Breast epithelium (tissue), 3 donors: Measurements from ENCODE around the gene RP2.

Experiments
- CTCF ChIP-seq, 3 donors: fragments of 450-650 bp; IDR thresholded peaks; one replicate each; pipeline ENCODE4 v1.5.1; 2016 to 2017; ENCODE audit warnings: antibody characterized with exemption in 3 of 3, mild to moderate bottlenecking in 3 of 3, moderate library complexity in 3 of 3
- POLR2A ChIP-seq: fragments of 450-650 bp; IDR thresholded peaks from one replicate; pipeline ENCODE4 v1.6.1; 2016; ENCODE audit warnings: antibody characterized with exemption, mild to moderate bottlenecking, moderate library complexity

- TF ChIP-seq CTCF (IDR thresholded peaks at IDR 0.05) (no peak), POLR2A (no peak)
Measured at GRCh38 chrX:46823481-46823880, 13.4 kb upstream of the RP2 start.
